ENCODE measurements around the gene IGFLR1.

IGFLR1 gene

DNA sequence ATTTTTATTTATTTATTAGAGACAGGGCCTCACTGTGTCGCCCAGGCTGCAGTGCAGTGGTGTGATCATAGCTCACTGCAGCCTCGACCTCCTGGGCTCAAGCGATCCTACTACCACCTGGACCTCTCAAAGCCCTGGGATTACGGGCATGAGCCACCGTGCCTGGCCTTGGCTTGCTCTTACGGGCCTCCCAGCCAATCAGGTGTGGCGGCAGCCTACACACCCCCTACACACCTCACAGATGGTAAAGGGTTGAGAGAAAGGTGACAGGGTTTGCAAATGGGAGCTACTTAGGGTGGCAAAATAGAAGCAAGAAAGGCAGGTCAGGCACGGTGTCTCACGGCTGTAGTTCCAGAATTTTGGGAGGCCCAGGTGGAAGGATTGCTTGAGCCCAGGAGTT lies 38.9 kb downstream of the IGFLR1 start:
- DNase-seq = no peak
- Histone ChIP-seq H3K4me3 (ENCODE audit: low read length) (no peak overlapping the region), H3K79me2 (ENCODE audit: low read length) (no peaks in the 10 kb centered on the region), H3F3A (ENCODE audit: insufficient read depth, low read length) (no peaks in the 10 kb centered on the region), H3K27ac (ENCODE audit: low read length) (no peak overlapping the region), H3K4me1 (ENCODE audit: low read length) (no peaks in the 10 kb centered on the region), H2AFZ (ENCODE audit: low read length) (no peak overlapping the region), H3K9me3 (replicated peaks; ENCODE audit: insufficient read depth, low read length) (no peaks in the 10 kb centered on the region), H3K4me2 (ENCODE audit: low read depth, low read length) (no peak overlapping the region), H3K36me3 (replicated peaks; ENCODE audit: insufficient read depth, low read length) (no peaks in the 10 kb centered on the region), H4K20me1 (ENCODE audit: insufficient read depth, low read length) (no peaks in the 10 kb centered on the region), H3K9me2 (replicated peaks; ENCODE audit: insufficient read depth, low read length) (no peaks in the 10 kb centered on the region), H3K9ac (ENCODE audit: low read length) (no peak overlapping the region), H3K27me3 (replicated peaks; ENCODE audit: insufficient read depth, low read length) (peaks cover 19% of the 10 kb centered on the region)
- TF ChIP-seq EZH2 (optimal IDR thresholded peaks at IDR 0.05; ENCODE audit: low read depth, low read length) = no peak
- TF ChIP-seq, protein P1, sequence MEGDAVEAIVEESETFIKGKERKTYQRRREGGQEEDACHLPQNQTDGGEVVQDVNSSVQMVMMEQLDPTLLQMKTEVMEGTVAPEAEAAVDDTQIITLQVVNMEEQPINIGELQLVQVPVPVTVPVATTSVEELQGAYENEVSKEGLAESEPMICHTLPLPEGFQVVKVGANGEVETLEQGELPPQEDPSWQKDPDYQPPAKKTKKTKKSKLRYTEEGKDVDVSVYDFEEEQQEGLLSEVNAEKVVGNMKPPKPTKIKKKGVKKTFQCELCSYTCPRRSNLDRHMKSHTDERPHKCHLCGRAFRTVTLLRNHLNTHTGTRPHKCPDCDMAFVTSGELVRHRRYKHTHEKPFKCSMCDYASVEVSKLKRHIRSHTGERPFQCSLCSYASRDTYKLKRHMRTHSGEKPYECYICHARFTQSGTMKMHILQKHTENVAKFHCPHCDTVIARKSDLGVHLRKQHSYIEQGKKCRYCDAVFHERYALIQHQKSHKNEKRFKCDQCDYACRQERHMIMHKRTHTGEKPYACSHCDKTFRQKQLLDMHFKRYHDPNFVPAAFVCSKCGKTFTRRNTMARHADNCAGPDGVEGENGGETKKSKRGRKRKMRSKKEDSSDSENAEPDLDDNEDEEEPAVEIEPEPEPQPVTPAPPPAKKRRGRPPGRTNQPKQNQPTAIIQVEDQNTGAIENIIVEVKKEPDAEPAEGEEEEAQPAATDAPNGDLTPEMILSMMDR (IDR thresholded peaks at IDR 0.05; ENCODE audit: low read length) = no peak
- no peak for TF ChIP-seq EZH2phosphoT487 (IDR thresholded peaks at IDR 0.05; ENCODE audit: low read length)

DNA sequence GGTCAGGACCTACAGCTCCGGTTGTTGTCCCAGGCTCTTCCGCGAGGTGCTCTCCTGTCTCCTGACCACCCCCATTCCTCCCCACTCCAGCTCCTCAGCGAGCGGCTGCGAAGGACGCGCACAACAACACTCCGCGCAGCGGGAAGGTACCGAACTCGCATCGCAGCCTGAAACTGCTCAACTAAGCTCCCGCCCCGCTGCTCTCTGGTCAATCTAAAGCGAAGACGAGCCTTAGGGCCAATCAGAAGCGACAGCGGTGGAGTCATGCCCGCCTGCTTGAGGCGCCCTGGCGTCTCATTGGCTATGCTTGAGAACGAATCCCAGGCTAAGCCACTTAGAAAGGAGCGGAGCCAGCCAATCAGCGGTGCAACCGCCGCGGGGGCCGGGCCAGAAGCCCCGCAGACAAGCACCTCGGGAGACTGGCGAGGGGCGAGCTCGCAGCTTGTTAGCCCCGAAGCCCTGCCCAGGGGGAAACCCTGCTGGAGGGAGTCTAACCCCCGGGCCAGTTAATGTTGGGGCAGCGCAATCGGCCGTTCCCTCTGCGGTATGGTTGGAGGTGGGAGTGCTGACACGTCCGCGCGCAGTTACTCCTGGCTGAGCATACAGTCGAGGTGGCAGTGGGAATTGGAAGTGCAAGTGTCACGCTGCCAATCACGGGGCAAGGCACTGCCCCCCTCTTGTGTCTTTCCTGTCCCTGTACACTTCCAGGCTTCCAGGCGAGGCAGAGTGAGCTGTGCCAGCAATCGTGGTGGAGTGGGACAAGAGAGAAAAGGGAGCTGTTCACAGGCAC lies 39.8 kb downstream of the IGFLR1 start:
- Histone ChIP-seq H3K79me2 (ENCODE audit: low read length) (no peaks in the 10 kb centered on the region), H4K20me1 (ENCODE audit: insufficient read depth, low read length) (no peaks in the 10 kb centered on the region), H3K36me3 (replicated peaks; ENCODE audit: insufficient read depth, low read length) (no peaks in the 10 kb centered on the region), H3K9me2 (replicated peaks; ENCODE audit: insufficient read depth, low read length) (no peaks in the 10 kb centered on the region), H3K27ac (ENCODE audit: low read length) (no peak overlapping the region), H3K4me1 (ENCODE audit: low read length) (no peaks in the 10 kb centered on the region), H3F3A (ENCODE audit: insufficient read depth, low read length) (no peaks in the 10 kb centered on the region), H3K9me3 (replicated peaks; ENCODE audit: insufficient read depth, low read length) (no peaks in the 10 kb centered on the region), H3K4me2 (ENCODE audit: low read depth, low read length) (peak overlapping the region; percentile 98), H3K27me3 (replicated peaks; ENCODE audit: insufficient read depth, low read length) (peaks cover 12% of the 10 kb centered on the region), H3K9ac (ENCODE audit: low read length) (no peak overlapping the region; the same call in 1 of the 2 replicates), H3K4me3 (ENCODE audit: low read length) (peak overlapping the region; percentile 83), H2AFZ (ENCODE audit: low read length) (peak overlapping the region; percentile 97)
- peak; percentile 98 for DNase-seq
- TF ChIP-seq, protein P1 (IDR thresholded peaks at IDR 0.05; ENCODE audit: low read length) = no peak
- TF ChIP-seq EZH2 (optimal IDR thresholded peaks at IDR 0.05; ENCODE audit: low read depth, low read length) (no peak), EZH2phosphoT487 (IDR thresholded peaks at IDR 0.05; ENCODE audit: low read length) (no peak)

DNA sequence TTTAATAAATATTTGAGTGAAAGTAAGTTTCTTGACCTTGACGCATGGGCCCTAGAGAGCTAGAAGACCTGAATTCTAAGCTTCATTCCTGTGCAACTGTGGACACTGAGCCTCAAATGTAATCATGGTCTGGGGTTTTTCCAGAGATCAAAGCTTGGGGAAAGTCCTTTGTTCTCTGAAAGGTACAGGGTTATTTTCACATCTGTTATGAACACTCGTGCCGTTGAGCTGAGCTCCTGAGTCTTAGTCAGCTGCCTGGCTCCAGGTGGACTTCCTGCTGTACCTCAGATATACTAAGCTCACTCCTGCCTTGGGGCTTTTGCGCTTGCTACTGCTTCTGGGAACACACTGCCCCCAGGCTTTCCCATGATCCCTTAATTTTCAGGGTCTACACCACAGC lies 45.4 kb downstream of the IGFLR1 start:
- peak; percentile 70 for DNase-seq
- Histone ChIP-seq H4K20me1 (ENCODE audit: insufficient read depth, low read length) (no peaks in the 10 kb centered on the region), H3F3A (ENCODE audit: insufficient read depth, low read length) (0 out of 2 replicates have a peak, but pooled peaks cover 6% of the 10 kb centered on the region), H3K27ac (ENCODE audit: low read length) (peak overlapping the region; percentile 17; the same call in 1 of the 2 replicates), H3K9me3 (replicated peaks; ENCODE audit: insufficient read depth, low read length) (no peaks in the 10 kb centered on the region), H3K9me2 (replicated peaks; ENCODE audit: insufficient read depth, low read length) (no peaks in the 10 kb centered on the region), H3K4me1 (ENCODE audit: low read length) (0 out of 2 replicates have a peak, but pooled peaks cover 4% of the 10 kb centered on the region), H3K4me2 (ENCODE audit: low read depth, low read length) (peak overlapping the region; percentile 10; the same call in 1 of the 2 replicates), H3K36me3 (replicated peaks; ENCODE audit: insufficient read depth, low read length) (no peaks in the 10 kb centered on the region), H3K4me3 (ENCODE audit: low read length) (no peak overlapping the region; the same call in 1 of the 2 replicates), H3K79me2 (ENCODE audit: low read length) (no peaks in the 10 kb centered on the region), H3K27me3 (replicated peaks; ENCODE audit: insufficient read depth, low read length) (no peaks in the 10 kb centered on the region), H2AFZ (ENCODE audit: low read length) (no peak overlapping the region), H3K9ac (ENCODE audit: low read length) (no peak overlapping the region)
- TF ChIP-seq EZH2 (optimal IDR thresholded peaks at IDR 0.05; ENCODE audit: low read depth, low read length) (no peak), EZH2phosphoT487 (IDR thresholded peaks at IDR 0.05; ENCODE audit: low read length) (no peak)
- TF ChIP-seq, protein P1 (IDR thresholded peaks at IDR 0.05; ENCODE audit: low read length) = no peak
